ENCODE data around the gene SORCS3.

SORCS3 gene

GRCh38 chr10:105128111-105128510, 487.0 kb downstream of the SORCS3 start:
- FAIRE-seq: no peak

GRCh38 chr10:105138358-105138757, 497.3 kb downstream of the SORCS3 start:
- FAIRE-seq: no peak
- TF ChIP-seq TAF1 (IDR thresholded peaks at IDR 0.05; ENCODE audit: low read depth, low read length) (no peak), POLR2AphosphoS5 (IDR thresholded peaks at IDR 0.05; ENCODE audit: low read depth, low read length) (no peak), SPI1 (IDR thresholded peaks at IDR 0.05; ENCODE audit: low read depth, low read length) (no peak), POU2F2 (IDR thresholded peaks at IDR 0.05; ENCODE audit: low read depth, low read length) (no peak), PAX5 (IDR thresholded peaks at IDR 0.05; ENCODE audit: insufficient read depth, low read length, severe bottlenecking) (no peak), POLR2A (IDR thresholded peaks at IDR 0.05; ENCODE audit: low read depth, low read length) (no peak)
- DNase-seq (ENCODE audit: insufficient read length, low spot score): no peak

More at GRCh38 chr10:105128111-105128510, 487.0 kb downstream of the SORCS3 start:
- no peak for DNase-seq (ENCODE audit: insufficient read length, low spot score)
- TF ChIP-seq POLR2A (IDR thresholded peaks at IDR 0.05; ENCODE audit: low read depth, low read length) (no peak), POLR2AphosphoS5 (IDR thresholded peaks at IDR 0.05; ENCODE audit: low read depth, low read length) (no peak), PAX5 (IDR thresholded peaks at IDR 0.05; ENCODE audit: insufficient read depth, low read length, severe bottlenecking) (no peak), SPI1 (IDR thresholded peaks at IDR 0.05; ENCODE audit: low read depth, low read length) (no peak), TAF1 (IDR thresholded peaks at IDR 0.05; ENCODE audit: low read depth, low read length) (no peak), POU2F2 (IDR thresholded peaks at IDR 0.05; ENCODE audit: low read depth, low read length) (no peak)

- FAIRE-seq (no peak), DNase-seq (ENCODE audit: insufficient read length, low spot score) (no peak)
- no peak for TF ChIP-seq SPI1 (IDR thresholded peaks at IDR 0.05; ENCODE audit: low read depth, low read length)
- no peak for TF ChIP-seq POLR2AphosphoS5 (IDR thresholded peaks at IDR 0.05; ENCODE audit: low read depth, low read length)
- no peak for TF ChIP-seq POU2F2 (IDR thresholded peaks at IDR 0.05; ENCODE audit: low read depth, low read length)
- no peak for TF ChIP-seq POLR2A (IDR thresholded peaks at IDR 0.05; ENCODE audit: low read depth, low read length)
- TF ChIP-seq PAX5 (IDR thresholded peaks at IDR 0.05; ENCODE audit: insufficient read depth, low read length, severe bottlenecking): no peak
- no peak for TF ChIP-seq TAF1 (IDR thresholded peaks at IDR 0.05; ENCODE audit: low read depth, low read length)
Observed at GRCh38 chr10:105139363-105139896, 498.3 kb downstream of the SORCS3 start.

- FAIRE-seq: no peak
- DNase-seq (ENCODE audit: insufficient read length, low spot score): no peak
- TF ChIP-seq PAX5 (IDR thresholded peaks at IDR 0.05; ENCODE audit: insufficient read depth, low read length, severe bottlenecking) (no peak), POU2F2 (IDR thresholded peaks at IDR 0.05; ENCODE audit: low read depth, low read length) (no peak), POLR2AphosphoS5 (IDR thresholded peaks at IDR 0.05; ENCODE audit: low read depth, low read length) (no peak), TAF1 (IDR thresholded peaks at IDR 0.05; ENCODE audit: low read depth, low read length) (no peak), POLR2A (IDR thresholded peaks at IDR 0.05; ENCODE audit: low read depth, low read length) (no peak), SPI1 (IDR thresholded peaks at IDR 0.05; ENCODE audit: low read depth, low read length) (no peak)
Observed at GRCh38 chr10:105140600-105140999, 499.5 kb downstream of the SORCS3 start.

GRCh38 chr10:105145711-105146110, 504.6 kb downstream of the SORCS3 start:
- DNase-seq (ENCODE audit: insufficient read length, low spot score) (no peak), FAIRE-seq (no peak)
- no peak for TF ChIP-seq POU2F2 (IDR thresholded peaks at IDR 0.05; ENCODE audit: low read depth, low read length)
- TF ChIP-seq PAX5 (IDR thresholded peaks at IDR 0.05; ENCODE audit: insufficient read depth, low read length, severe bottlenecking): no peak

- FAIRE-seq (no peak), DNase-seq (ENCODE audit: insufficient read length, low spot score) (no peak)
- TF ChIP-seq PAX5 (IDR thresholded peaks at IDR 0.05; ENCODE audit: insufficient read depth, low read length, severe bottlenecking): no peak
- TF ChIP-seq POLR2AphosphoS5 (IDR thresholded peaks at IDR 0.05; ENCODE audit: low read depth, low read length): no peak
- TF ChIP-seq POLR2A (IDR thresholded peaks at IDR 0.05; ENCODE audit: low read depth, low read length): no peak
- TF ChIP-seq SPI1 (IDR thresholded peaks at IDR 0.05; ENCODE audit: low read depth, low read length): no peak
- TF ChIP-seq POU2F2 (IDR thresholded peaks at IDR 0.05; ENCODE audit: low read depth, low read length): no peak
Observed at GRCh38 chr10:105146436-105146835, 505.3 kb downstream of the SORCS3 start.

- FAIRE-seq (no peak), DNase-seq (ENCODE audit: insufficient read length, low spot score) (no peak)
- TF ChIP-seq TAF1 (IDR thresholded peaks at IDR 0.05; ENCODE audit: low read depth, low read length) (no peak), POLR2AphosphoS5 (IDR thresholded peaks at IDR 0.05; ENCODE audit: low read depth, low read length) (no peak), SPI1 (IDR thresholded peaks at IDR 0.05; ENCODE audit: low read depth, low read length) (no peak), POLR2A (IDR thresholded peaks at IDR 0.05; ENCODE audit: low read depth, low read length) (no peak), POU2F2 (IDR thresholded peaks at IDR 0.05; ENCODE audit: low read depth, low read length) (no peak), PAX5 (IDR thresholded peaks at IDR 0.05; ENCODE audit: insufficient read depth, low read length, severe bottlenecking) (no peak)
Observed at GRCh38 chr10:105148456-105148855, 507.4 kb downstream of the SORCS3 start.

GRCh38 chr10:105148921-105149320, 507.8 kb downstream of the SORCS3 start:
- FAIRE-seq (no peak), DNase-seq (ENCODE audit: insufficient read length, low spot score) (no peak)
- TF ChIP-seq PAX5 (IDR thresholded peaks at IDR 0.05; ENCODE audit: insufficient read depth, low read length, severe bottlenecking) (no peak), TAF1 (IDR thresholded peaks at IDR 0.05; ENCODE audit: low read depth, low read length) (no peak), POLR2A (IDR thresholded peaks at IDR 0.05; ENCODE audit: low read depth, low read length) (no peak), POU2F2 (IDR thresholded peaks at IDR 0.05; ENCODE audit: low read depth, low read length) (no peak), SPI1 (IDR thresholded peaks at IDR 0.05; ENCODE audit: low read depth, low read length) (no peak), POLR2AphosphoS5 (IDR thresholded peaks at IDR 0.05; ENCODE audit: low read depth, low read length) (no peak)

GRCh38 chr10:105149371-105149891, 508.3 kb downstream of the SORCS3 start:
- DNase-seq (ENCODE audit: insufficient read length, low spot score) (no peak), FAIRE-seq (no peak)
- TF ChIP-seq POLR2A (IDR thresholded peaks at IDR 0.05; ENCODE audit: low read depth, low read length) (no peak), SPI1 (IDR thresholded peaks at IDR 0.05; ENCODE audit: low read depth, low read length) (no peak), POLR2AphosphoS5 (IDR thresholded peaks at IDR 0.05; ENCODE audit: low read depth, low read length) (no peak), POU2F2 (IDR thresholded peaks at IDR 0.05; ENCODE audit: low read depth, low read length) (no peak), TAF1 (IDR thresholded peaks at IDR 0.05; ENCODE audit: low read depth, low read length) (no peak), PAX5 (IDR thresholded peaks at IDR 0.05; ENCODE audit: insufficient read depth, low read length, severe bottlenecking) (no peak)
